HEK293 (cell line): ENCODE measurements around the gene USHBP1.

Experiments
- EGR2 ChIP-seq: fragments of 450-650 bp; formaldehyde crosslinking; IDR thresholded peaks from 2 replicates; pipeline ENCODE4 v1.5.1; 2016; ENCODE audit warnings: low read depth, missing biosample characterization, missing genetic modification characterization
- HOXC10 ChIP-seq: sonication (generic); formaldehyde crosslinking; IDR thresholded peaks from 2 replicates; pipeline ENCODE4 v1.8.1; 2023; ENCODE audit warnings: mild to moderate bottlenecking, missing genetic modification reagents
- IKZF3 ChIP-seq: fragments of 450-650 bp; IDR thresholded peaks from 2 replicates; pipeline ENCODE4 v1.5.0; 2018; ENCODE audit warnings: missing biosample characterization, mild to moderate bottlenecking, missing genetic modification characterization, moderate library complexity
- KLF10 ChIP-seq: fragments of 450-650 bp; IDR thresholded peaks from 2 replicates; pipeline ENCODE4 v1.5.1; 2018; ENCODE audit warnings: missing biosample characterization, mild to moderate bottlenecking, missing genetic modification characterization
- SETDB1 ChIP-seq: IDR thresholded peaks from one replicate; pipeline ENCODE4 v1.6.1; 2017; ENCODE audit warnings: mild to moderate bottlenecking, low read length, moderate library complexity, mixed read lengths; ENCODE audit not compliant: insufficient read length
- SP3 ChIP-seq: fragments of 450-650 bp; formaldehyde crosslinking; IDR thresholded peaks from 2 replicates; pipeline ENCODE4 v1.5.1; 2016; ENCODE audit warnings: missing biosample characterization, missing genetic modification characterization
- SP7 ChIP-seq: fragments of 450-650 bp; formaldehyde crosslinking; IDR thresholded peaks from 2 replicates; pipeline ENCODE4 v1.5.1; 2016; ENCODE audit warnings: missing biosample characterization, missing genetic modification characterization
- WT1 ChIP-seq: fragments of 450-650 bp; formaldehyde crosslinking; IDR thresholded peaks from 2 replicates; pipeline ENCODE4 v1.5.1; 2016; ENCODE audit warnings: missing biosample characterization, missing genetic modification characterization
- ZBTB21 ChIP-seq: fragments of 450-650 bp; formaldehyde crosslinking; IDR thresholded peaks from 2 replicates; pipeline ENCODE4 v1.5.1; 2017; ENCODE audit warnings: missing biosample characterization, missing genetic modification characterization
- ZBTB48 ChIP-seq: fragments of 450-650 bp; formaldehyde crosslinking; IDR thresholded peaks from 2 replicates; pipeline ENCODE4 v1.5.1; 2016; ENCODE audit warnings: missing biosample characterization, missing genetic modification characterization
- ZNF19 ChIP-seq: fragments of 450-650 bp; formaldehyde crosslinking; IDR thresholded peaks from 2 replicates; pipeline ENCODE4; 2016; ENCODE audit warnings: missing biosample characterization, missing genetic modification characterization, low read depth
- ZNF266 ChIP-seq: fragments of 450-650 bp; formaldehyde crosslinking; IDR thresholded peaks from 2 replicates; pipeline ENCODE4 v1.5.1; 2016; ENCODE audit warnings: missing biosample characterization, missing genetic modification characterization, low read depth
- ZNF341 ChIP-seq: fragments of 450-650 bp; formaldehyde crosslinking; IDR thresholded peaks from 2 replicates; pipeline ENCODE4; 2016; ENCODE audit warnings: low read depth, missing biosample characterization, missing genetic modification characterization
- ZNF426 ChIP-seq: fragments of 450-650 bp; formaldehyde crosslinking; IDR thresholded peaks from 2 replicates; pipeline ENCODE4 v1.5.1; 2017; ENCODE audit warnings: missing biosample characterization, missing genetic modification characterization, mild to moderate bottlenecking, inconsistent platforms, moderate library complexity
- ZNF514 ChIP-seq: fragments of 450-650 bp; formaldehyde crosslinking; IDR thresholded peaks from 2 replicates; pipeline ENCODE4 v1.5.1; 2016; ENCODE audit warnings: missing biosample characterization, missing genetic modification characterization
- ZNF529 ChIP-seq: fragments of 450-650 bp; formaldehyde crosslinking; IDR thresholded peaks from 2 replicates; pipeline ENCODE4 v1.5.1; 2017; ENCODE audit warnings: missing genetic modification characterization, missing biosample characterization; ENCODE audit not compliant: insufficient replicate concordance
- ZNF701 ChIP-seq: fragments of 450-650 bp; formaldehyde crosslinking; IDR thresholded peaks from 2 replicates; pipeline ENCODE4 v1.5.1; 2016; ENCODE audit warnings: missing biosample characterization, missing genetic modification characterization
- ZNF76 ChIP-seq: fragments of 450-650 bp; formaldehyde crosslinking; IDR thresholded peaks from 2 replicates; pipeline ENCODE4; 2016; ENCODE audit warnings: low read depth, missing biosample characterization, missing genetic modification characterization, borderline replicate concordance
- TF ChIP-seq, protein P1 (sequence below): fragments of 450-650 bp; formaldehyde crosslinking; IDR thresholded peaks from 2 replicates; pipeline ENCODE4 v1.5.1; 2016; ENCODE audit warnings: missing biosample characterization, missing genetic modification characterization
- TF ChIP-seq, protein P2 (sequence below): fragments of 450-650 bp; IDR thresholded peaks from 2 replicates; pipeline ENCODE4 v1.5.1; 2018; ENCODE audit warnings: missing biosample characterization, mild to moderate bottlenecking, missing genetic modification characterization
- TF ChIP-seq, protein P3 (sequence below): IDR thresholded peaks from 2 replicates; pipeline ENCODE4 v1.6.1; 2011; ENCODE audit warnings: mild to moderate bottlenecking, low read depth, low read length, borderline replicate concordance
- TF ChIP-seq, protein P4 (sequence below): sonication (generic); formaldehyde crosslinking; IDR thresholded peaks from 2 replicates; pipeline ENCODE4 v1.8.1; 2022; ENCODE audit warnings: mild to moderate bottlenecking, moderate library complexity, missing genetic modification reagents
- TF ChIP-seq, protein P5 (sequence below): fragments of 450-650 bp; formaldehyde crosslinking; conservative IDR thresholded peaks from 2 replicates; pipeline ENCODE4 v1.5.1; 2016; ENCODE audit warnings: low read depth, missing biosample characterization, missing genetic modification characterization
- TF ChIP-seq, protein P6 (sequence below): fragments of 450-650 bp; formaldehyde crosslinking; IDR thresholded peaks from 2 replicates; pipeline ENCODE4 v1.5.1; 2016; ENCODE audit warnings: missing biosample characterization, missing genetic modification characterization

The USHBP1 gene

DNA sequence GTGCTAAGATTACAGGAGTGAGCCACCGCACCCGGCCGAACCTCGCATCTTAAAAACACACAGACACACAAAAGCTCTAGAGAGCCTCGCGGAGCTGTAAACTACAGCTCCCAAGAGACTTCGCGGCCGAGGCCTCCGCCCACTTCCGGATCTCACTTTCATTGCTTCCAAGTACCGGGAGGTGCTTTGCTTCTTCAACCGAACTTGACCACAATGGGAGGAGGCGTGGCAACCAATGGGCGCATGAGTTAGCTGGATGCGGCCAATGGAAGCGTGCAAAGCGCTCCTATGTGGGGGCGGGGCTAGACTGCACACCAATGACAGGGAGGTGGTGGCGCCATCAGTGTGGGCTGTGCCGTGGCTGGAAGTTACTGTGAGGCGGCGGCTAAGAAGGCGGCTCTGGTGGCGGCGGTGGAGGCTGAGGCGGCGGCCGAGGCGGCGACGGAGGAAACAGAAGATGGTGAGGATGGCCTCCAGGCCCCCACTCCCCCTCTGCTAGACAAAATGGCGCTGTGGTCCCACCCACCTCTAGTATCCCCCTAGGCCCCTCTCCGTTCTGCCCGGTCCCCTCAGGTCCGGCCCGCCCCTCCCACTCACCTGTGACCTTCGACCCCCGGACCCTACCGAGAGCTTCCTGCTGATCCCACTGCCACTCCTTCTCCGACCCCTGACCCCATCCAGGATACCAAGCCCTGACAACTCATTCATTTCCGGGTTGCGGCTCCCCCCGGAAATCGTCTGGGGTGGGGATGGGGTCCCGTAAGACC, 44.8 kb upstream of the USHBP1 start, which contains the start of gene DDA1 (continued):
- TF ChIP-seq, protein P1, sequence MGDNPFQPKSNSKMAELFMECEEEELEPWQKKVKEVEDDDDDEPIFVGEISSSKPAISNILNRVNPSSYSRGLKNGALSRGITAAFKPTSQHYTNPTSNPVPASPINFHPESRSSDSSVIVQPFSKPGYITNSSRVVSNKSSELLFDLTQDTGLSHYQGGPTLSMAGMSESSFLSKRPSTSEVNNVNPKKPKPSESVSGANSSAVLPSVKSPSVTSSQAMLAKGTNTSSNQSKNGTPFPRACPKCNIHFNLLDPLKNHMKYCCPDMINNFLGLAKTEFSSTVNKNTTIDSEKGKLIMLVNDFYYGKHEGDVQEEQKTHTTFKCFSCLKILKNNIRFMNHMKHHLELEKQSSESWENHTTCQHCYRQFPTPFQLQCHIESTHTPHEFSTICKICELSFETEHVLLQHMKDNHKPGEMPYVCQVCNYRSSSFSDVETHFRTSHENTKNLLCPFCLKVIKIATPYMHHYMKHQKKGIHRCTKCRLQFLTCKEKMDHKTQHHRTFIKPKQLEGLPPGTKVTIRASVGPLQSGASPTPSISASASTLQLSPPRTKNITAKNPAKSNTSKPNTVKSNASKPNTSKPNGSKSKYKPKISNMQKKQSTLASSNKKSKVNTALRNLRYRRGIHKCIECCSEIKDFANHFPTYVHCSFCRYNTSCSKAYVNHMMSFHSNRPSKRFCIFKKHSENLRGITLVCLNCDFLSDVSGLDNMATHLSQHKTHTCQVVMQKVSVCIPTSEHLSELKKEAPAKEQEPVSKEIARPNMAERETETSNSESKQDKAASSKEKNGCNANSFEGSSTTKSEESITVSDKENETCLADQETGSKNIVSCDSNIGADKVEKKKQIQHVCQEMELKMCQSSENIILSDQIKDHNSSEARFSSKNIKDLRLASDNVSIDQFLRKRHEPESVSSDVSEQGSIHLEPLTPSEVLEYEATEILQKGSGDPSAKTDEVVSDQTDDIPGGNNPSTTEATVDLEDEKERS (tag by site-specific recombination), result no peak
- TF ChIP-seq HOXC10 (CRISPR knock-in tag), result 0 out of 2 replicates have a peak, but pooled peaks have one; percentile 93
- TF ChIP-seq ZNF19, result no peak
- TF ChIP-seq IKZF3 (tag by site-specific recombination), result 0 out of 2 replicates have a peak, but pooled peaks have one; percentile 20
- TF ChIP-seq, protein P2, sequence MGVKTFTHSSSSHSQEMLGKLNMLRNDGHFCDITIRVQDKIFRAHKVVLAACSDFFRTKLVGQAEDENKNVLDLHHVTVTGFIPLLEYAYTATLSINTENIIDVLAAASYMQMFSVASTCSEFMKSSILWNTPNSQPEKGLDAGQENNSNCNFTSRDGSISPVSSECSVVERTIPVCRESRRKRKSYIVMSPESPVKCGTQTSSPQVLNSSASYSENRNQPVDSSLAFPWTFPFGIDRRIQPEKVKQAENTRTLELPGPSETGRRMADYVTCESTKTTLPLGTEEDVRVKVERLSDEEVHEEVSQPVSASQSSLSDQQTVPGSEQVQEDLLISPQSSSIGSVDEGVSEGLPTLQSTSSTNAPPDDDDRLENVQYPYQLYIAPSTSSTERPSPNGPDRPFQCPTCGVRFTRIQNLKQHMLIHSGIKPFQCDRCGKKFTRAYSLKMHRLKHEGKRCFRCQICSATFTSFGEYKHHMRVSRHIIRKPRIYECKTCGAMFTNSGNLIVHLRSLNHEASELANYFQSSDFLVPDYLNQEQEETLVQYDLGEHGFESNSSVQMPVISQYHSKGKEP (tag by site-specific recombination), result no peak
- no peak for TF ChIP-seq ZNF701
- TF ChIP-seq EGR2 (tag by site-specific recombination), result peak; percentile 91
- TF ChIP-seq, protein P3, sequence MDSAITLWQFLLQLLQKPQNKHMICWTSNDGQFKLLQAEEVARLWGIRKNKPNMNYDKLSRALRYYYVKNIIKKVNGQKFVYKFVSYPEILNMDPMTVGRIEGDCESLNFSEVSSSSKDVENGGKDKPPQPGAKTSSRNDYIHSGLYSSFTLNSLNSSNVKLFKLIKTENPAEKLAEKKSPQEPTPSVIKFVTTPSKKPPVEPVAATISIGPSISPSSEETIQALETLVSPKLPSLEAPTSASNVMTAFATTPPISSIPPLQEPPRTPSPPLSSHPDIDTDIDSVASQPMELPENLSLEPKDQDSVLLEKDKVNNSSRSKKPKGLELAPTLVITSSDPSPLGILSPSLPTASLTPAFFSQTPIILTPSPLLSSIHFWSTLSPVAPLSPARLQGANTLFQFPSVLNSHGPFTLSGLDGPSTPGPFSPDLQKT, result peak; percentile 69; the same call in 1 of the 2 replicates
- TF ChIP-seq WT1 (tag by site-specific recombination), result 0 out of 2 replicates have a peak, but pooled peaks have one; percentile 10
- TF ChIP-seq SETDB1, result no peak
- no peak for TF ChIP-seq ZNF529 (tag by site-specific recombination)
- TF ChIP-seq SP7 (tag by site-specific recombination), result peak; percentile 63; the same call in 1 of the 2 replicates
- TF ChIP-seq ZNF341 (tag by site-specific recombination), result peak; percentile 61
- TF ChIP-seq, protein P4, sequence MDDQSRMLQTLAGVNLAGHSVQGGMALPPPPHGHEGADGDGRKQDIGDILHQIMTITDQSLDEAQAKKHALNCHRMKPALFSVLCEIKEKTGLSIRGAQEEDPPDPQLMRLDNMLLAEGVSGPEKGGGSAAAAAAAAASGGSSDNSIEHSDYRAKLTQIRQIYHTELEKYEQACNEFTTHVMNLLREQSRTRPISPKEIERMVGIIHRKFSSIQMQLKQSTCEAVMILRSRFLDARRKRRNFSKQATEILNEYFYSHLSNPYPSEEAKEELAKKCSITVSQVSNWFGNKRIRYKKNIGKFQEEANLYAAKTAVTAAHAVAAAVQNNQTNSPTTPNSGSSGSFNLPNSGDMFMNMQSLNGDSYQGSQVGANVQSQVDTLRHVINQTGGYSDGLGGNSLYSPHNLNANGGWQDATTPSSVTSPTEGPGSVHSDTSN (CRISPR knock-in tag), result no peak; the same call in 1 of the 2 replicates
- TF ChIP-seq KLF10 (tag by site-specific recombination), result peak; percentile 93
- no peak for TF ChIP-seq ZNF514
- peak; percentile 87 for TF ChIP-seq ZNF76
- TF ChIP-seq, protein P5, sequence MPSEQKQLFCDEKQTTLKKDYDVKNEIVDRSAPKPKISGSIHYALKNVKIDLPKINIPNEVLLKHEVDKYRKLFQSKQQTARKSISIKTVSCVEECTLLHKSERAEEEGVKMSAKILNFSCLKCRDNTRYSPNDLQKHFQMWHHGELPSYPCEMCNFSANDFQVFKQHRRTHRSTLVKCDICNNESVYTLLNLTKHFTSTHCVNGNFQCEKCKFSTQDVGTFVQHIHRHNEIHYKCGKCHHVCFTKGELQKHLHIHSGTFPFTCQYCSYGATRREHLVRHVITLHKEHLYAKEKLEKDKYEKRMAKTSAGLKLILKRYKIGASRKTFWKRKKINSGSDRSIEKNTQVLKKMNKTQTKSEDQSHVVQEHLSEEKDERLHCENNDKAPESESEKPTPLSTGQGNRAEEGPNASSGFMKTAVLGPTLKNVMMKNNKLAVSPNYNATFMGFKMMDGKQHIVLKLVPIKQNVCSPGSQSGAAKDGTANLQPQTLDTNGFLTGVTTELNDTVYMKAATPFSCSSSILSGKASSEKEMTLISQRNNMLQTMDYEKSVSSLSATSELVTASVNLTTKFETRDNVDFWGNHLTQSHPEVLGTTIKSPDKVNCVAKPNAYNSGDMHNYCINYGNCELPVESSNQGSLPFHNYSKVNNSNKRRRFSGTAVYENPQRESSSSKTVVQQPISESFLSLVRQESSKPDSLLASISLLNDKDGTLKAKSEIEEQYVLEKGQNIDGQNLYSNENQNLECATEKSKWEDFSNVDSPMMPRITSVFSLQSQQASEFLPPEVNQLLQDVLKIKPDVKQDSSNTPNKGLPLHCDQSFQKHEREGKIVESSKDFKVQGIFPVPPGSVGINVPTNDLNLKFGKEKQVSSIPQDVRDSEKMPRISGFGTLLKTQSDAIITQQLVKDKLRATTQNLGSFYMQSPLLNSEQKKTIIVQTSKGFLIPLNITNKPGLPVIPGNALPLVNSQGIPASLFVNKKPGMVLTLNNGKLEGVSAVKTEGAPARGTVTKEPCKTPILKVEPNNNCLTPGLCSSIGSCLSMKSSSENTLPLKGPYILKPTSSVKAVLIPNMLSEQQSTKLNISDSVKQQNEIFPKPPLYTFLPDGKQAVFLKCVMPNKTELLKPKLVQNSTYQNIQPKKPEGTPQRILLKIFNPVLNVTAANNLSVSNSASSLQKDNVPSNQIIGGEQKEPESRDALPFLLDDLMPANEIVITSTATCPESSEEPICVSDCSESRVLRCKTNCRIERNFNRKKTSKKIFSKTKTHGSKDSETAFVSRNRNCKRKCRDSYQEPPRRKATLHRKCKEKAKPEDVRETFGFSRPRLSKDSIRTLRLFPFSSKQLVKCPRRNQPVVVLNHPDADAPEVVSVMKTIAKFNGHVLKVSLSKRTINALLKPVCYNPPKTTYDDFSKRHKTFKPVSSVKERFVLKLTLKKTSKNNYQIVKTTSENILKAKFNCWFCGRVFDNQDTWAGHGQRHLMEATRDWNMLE (tag by site-specific recombination), result peak; percentile 74
- peak; percentile 90 for TF ChIP-seq ZBTB48 (tag by site-specific recombination)
- peak; percentile 100 for TF ChIP-seq SP3 (tag by site-specific recombination)
- no peak for TF ChIP-seq ZNF266 (tag by site-specific recombination)
- peak; percentile 34; the same call in 1 of the 2 replicates for TF ChIP-seq ZBTB21
- TF ChIP-seq ZNF426 (tag by site-specific recombination), result no peak
- TF ChIP-seq, protein P6, sequence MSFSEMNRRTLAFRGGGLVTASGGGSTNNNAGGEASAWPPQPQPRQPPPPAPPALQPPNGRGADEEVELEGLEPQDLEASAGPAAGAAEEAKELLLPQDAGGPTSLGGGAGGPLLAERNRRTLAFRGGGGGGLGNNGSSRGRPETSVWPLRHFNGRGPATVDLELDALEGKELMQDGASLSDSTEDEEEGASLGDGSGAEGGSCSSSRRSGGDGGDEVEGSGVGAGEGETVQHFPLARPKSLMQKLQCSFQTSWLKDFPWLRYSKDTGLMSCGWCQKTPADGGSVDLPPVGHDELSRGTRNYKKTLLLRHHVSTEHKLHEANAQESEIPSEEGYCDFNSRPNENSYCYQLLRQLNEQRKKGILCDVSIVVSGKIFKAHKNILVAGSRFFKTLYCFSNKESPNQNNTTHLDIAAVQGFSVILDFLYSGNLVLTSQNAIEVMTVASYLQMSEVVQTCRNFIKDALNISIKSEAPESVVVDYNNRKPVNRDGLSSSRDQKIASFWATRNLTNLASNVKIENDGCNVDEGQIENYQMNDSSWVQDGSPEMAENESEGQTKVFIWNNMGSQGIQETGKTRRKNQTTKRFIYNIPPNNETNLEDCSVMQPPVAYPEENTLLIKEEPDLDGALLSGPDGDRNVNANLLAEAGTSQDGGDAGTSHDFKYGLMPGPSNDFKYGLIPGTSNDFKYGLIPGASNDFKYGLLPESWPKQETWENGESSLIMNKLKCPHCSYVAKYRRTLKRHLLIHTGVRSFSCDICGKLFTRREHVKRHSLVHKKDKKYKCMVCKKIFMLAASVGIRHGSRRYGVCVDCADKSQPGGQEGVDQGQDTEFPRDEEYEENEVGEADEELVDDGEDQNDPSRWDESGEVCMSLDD (tag by site-specific recombination), result peak; percentile 78
